ENCODE results near the gene PARD3. TPM values are rescaled to one million over a fixed set of nuclear protein-coding genes. Genes with fewer than 3 reads are reported as not detected.

PARD3 gene
- total and polyA plus RNA-seq, 2 donors (not counting 1 experiment from before 2014, with no cell fraction given), result 24.0 to 46.4 TPM

DNA sequence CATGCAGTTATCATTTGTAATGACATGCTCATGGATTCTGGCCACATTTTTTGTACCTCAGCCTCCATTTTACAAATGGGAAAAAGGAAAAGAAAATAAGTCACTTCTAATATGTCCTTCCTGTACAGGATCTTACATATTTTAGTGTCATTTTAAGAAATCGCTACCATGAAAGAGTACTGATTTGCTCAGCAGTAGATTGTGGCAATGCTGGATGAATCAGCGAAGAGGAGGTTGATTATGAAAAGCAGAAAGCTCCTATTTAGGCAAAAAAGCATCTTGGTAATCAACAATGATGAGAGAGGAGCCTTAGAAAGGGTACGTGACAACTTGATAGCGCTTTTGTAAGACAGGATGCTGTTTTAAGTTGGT lies 522.9 kb downstream of the PARD3 start:
- Histone ChIP-seq H3K4me1 (ENCODE audit: control insufficient read depth, extremely low read depth, insufficient read depth, low read length) (peaks cover 8% of the 10 kb centered on the region), H3K4me2 (ENCODE audit: extremely low read depth, insufficient read depth, low read length) (no peak overlapping the region), H2AFZ (ENCODE audit: low read length) (no peak overlapping the region), H3K79me2 (ENCODE audit: control insufficient read depth, insufficient read depth, low read length) (no peaks in the 10 kb centered on the region), H3K9ac (ENCODE audit: insufficient read depth, low read length) (no peak overlapping the region), H3K4me3 (replicated peaks in 1 of 4; ENCODE audit: control extremely low read depth in 1 of 4, insufficient read depth in 1 of 4, low read depth in 3 of 4, low read length in 4 of 4) (no peak overlapping the region), H3K36me3 (ENCODE audit: control insufficient read depth, insufficient read depth, low read length) (no peaks in the 10 kb centered on the region), H3K9me3 (ENCODE audit: control insufficient read depth, insufficient read depth, low read depth, low read length) (no peaks in the 10 kb centered on the region), H3K27ac (ENCODE audit: insufficient read depth, low read length) (no peak overlapping the region), H3K27me3 (ENCODE audit: control insufficient read depth, insufficient read depth, low read length) (no peaks in the 10 kb centered on the region), H4K20me1 (ENCODE audit: control insufficient read depth, extremely low read depth, insufficient read depth, low read length) (no peaks in the 10 kb centered on the region)
- TF ChIP-seq CTCF (conservative IDR thresholded peaks at IDR 0.05 in 1 of 2, IDR thresholded peaks at IDR 0.05 in 1 of 2; ENCODE audit: low read depth in 1 of 2, low read length in 2 of 2), result no peak
- no peak for TF ChIP-seq EZH2 (IDR thresholded peaks at IDR 0.05; ENCODE audit: low read length, missing control alignments)
- peak; percentile 62 to 63 for DNase-seq (ENCODE audit: low read depth in 2 of 2)

DNA sequence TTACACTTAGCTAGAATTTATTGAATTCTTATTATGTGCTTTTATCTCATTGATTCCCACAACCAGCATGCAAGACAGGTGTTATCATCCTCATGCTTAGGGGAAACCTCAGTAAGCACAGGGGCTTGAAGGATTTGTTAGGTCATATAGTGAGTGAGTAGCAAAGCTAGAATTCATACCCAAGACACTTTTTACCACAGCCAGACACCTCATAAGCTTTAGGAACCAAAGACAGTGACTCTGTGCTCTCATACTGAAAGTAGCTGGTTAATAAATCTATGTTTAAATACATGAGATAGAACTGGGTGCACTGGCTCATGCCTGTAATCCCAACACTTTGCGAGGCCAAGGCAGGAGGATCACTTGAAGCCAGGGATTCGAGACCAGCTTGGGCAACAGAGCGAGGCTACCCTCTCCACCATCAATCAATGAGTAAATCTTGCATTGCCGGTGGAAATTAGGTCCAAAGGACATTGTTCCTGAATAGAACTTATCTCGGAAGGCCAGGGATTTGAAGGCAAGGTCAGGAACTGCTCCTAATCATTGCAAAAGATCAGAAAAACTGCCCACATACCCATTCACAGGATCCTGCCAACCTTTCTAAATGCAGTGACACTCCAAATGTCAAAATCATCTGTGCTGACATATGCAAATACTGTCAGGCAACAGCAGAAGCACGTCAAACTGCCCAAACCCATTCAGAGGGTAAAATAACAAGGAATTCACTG lies 523.5 kb downstream of the PARD3 start:
- Histone ChIP-seq H3K36me3 (ENCODE audit: control insufficient read depth, insufficient read depth, low read length) (no peaks in the 10 kb centered on the region), H3K79me2 (ENCODE audit: control insufficient read depth, insufficient read depth, low read length) (no peaks in the 10 kb centered on the region), H3K9ac (ENCODE audit: insufficient read depth, low read length) (no peak overlapping the region), H3K4me2 (ENCODE audit: extremely low read depth, insufficient read depth, low read length) (no peak overlapping the region), H4K20me1 (ENCODE audit: control insufficient read depth, extremely low read depth, insufficient read depth, low read length) (no peaks in the 10 kb centered on the region), H3K27me3 (ENCODE audit: control insufficient read depth, insufficient read depth, low read length) (no peaks in the 10 kb centered on the region), H3K27ac (ENCODE audit: insufficient read depth, low read length) (no peak overlapping the region), H3K4me3 (replicated peaks in 1 of 4; ENCODE audit: control extremely low read depth in 1 of 4, insufficient read depth in 1 of 4, low read depth in 3 of 4, low read length in 4 of 4) (no peak overlapping the region), H3K4me1 (ENCODE audit: control insufficient read depth, extremely low read depth, insufficient read depth, low read length) (peaks cover 9% of the 10 kb centered on the region), H3K9me3 (ENCODE audit: control insufficient read depth, insufficient read depth, low read depth, low read length) (no peaks in the 10 kb centered on the region), H2AFZ (ENCODE audit: low read length) (no peak overlapping the region)
- no peak for DNase-seq (ENCODE audit: low read depth in 2 of 2)
- TF ChIP-seq CTCF (conservative IDR thresholded peaks at IDR 0.05 in 1 of 2, IDR thresholded peaks at IDR 0.05 in 1 of 2; ENCODE audit: low read depth in 1 of 2, low read length in 2 of 2) (no peak), EZH2 (IDR thresholded peaks at IDR 0.05; ENCODE audit: low read length, missing control alignments) (no peak)

- H3K27ac ChIP-seq (ENCODE audit: insufficient read depth, low read length), result peak overlapping the region; percentile 13
- no peak overlapping the region for H3K9ac ChIP-seq (ENCODE audit: insufficient read depth, low read length)
These were observed 524.5 kb downstream of the PARD3 start for GRCh38 chr10:34290412-34291081.

More at GRCh38 chr10:34290412-34291081, 524.5 kb downstream of the PARD3 start:
- peaks cover 15% of the 10 kb centered on the region for H3K4me1 ChIP-seq (ENCODE audit: control insufficient read depth, extremely low read depth, insufficient read depth, low read length)
- no peaks in the 10 kb centered on the region for H3K9me3 ChIP-seq (ENCODE audit: control insufficient read depth, insufficient read depth, low read depth, low read length)
- no peak overlapping the region for H3K4me2 ChIP-seq (ENCODE audit: extremely low read depth, insufficient read depth, low read length)
- peak; percentile 89 to 98 for DNase-seq (ENCODE audit: low read depth in 2 of 2)
- H3K27me3 ChIP-seq (ENCODE audit: control insufficient read depth, insufficient read depth, low read length), result no peaks in the 10 kb centered on the region
- H4K20me1 ChIP-seq (ENCODE audit: control insufficient read depth, extremely low read depth, insufficient read depth, low read length), result no peaks in the 10 kb centered on the region
- no peak overlapping the region for H2AFZ ChIP-seq (ENCODE audit: low read length)
- H3K79me2 ChIP-seq (ENCODE audit: control insufficient read depth, insufficient read depth, low read length), result no peaks in the 10 kb centered on the region
- H3K4me3 ChIP-seq (replicated peaks in 1 of 4; ENCODE audit: control extremely low read depth in 1 of 4, insufficient read depth in 1 of 4, low read depth in 3 of 4, low read length in 4 of 4), result no peak overlapping the region
- no peaks in the 10 kb centered on the region for H3K36me3 ChIP-seq (ENCODE audit: control insufficient read depth, insufficient read depth, low read length)
- TF ChIP-seq CTCF (conservative IDR thresholded peaks at IDR 0.05 in 1 of 2, IDR thresholded peaks at IDR 0.05 in 1 of 2; ENCODE audit: low read depth in 1 of 2, low read length in 2 of 2), result no peak
- no peak for TF ChIP-seq EZH2 (IDR thresholded peaks at IDR 0.05; ENCODE audit: low read length, missing control alignments)

Data from fibroblast of lung (primary cell).